ENCODE data around the gene SYF2.

Gene SYF2

GRCh38 chr1:25192154-25192553 is 40.1 kb downstream of the SYF2 start:
- TF ChIP-seq ESRRG (CRISPR knock-in tag; IDR thresholded peaks at IDR 0.05) (no peak), ZNF565 (CRISPR knock-in tag; conservative IDR thresholded peaks at IDR 0.05; ENCODE audit: low read depth) (no peak), ZNF70 (CRISPR knock-in tag; IDR thresholded peaks at IDR 0.05) (no peak), TOX (CRISPR knock-in tag; IDR thresholded peaks at IDR 0.05; ENCODE audit: borderline replicate concordance) (no peak), RARB (CRISPR knock-in tag; IDR thresholded peaks at IDR 0.05) (no peak), POU6F1 (CRISPR knock-in tag; IDR thresholded peaks at IDR 0.05; ENCODE audit: borderline replicate concordance, low read depth) (no peak), ZFP30 (CRISPR knock-in tag; IDR thresholded peaks at IDR 0.05) (no peak), ZNF8 (CRISPR knock-in tag; IDR thresholded peaks at IDR 0.05) (no peak), ZC3H10 (CRISPR knock-in tag; IDR thresholded peaks at IDR 0.05) (no peak), BACH2 (CRISPR knock-in tag; IDR thresholded peaks at IDR 0.05; ENCODE audit: borderline replicate concordance) (no peak), SNAI2 (CRISPR knock-in tag; IDR thresholded peaks at IDR 0.05) (no peak), ARNTL (CRISPR knock-in tag; IDR thresholded peaks at IDR 0.05; ENCODE audit: borderline replicate concordance, low read depth) (no peak), CSRNP3 (CRISPR knock-in tag; IDR thresholded peaks at IDR 0.05) (no peak), ISL1 (CRISPR knock-in tag; IDR thresholded peaks at IDR 0.05) (no peak), GLIS3 (CRISPR knock-in tag; IDR thresholded peaks at IDR 0.05) (no peak), OSR1 (CRISPR knock-in tag; IDR thresholded peaks at IDR 0.05) (no peak)
- TF ChIP-seq, protein P1, sequence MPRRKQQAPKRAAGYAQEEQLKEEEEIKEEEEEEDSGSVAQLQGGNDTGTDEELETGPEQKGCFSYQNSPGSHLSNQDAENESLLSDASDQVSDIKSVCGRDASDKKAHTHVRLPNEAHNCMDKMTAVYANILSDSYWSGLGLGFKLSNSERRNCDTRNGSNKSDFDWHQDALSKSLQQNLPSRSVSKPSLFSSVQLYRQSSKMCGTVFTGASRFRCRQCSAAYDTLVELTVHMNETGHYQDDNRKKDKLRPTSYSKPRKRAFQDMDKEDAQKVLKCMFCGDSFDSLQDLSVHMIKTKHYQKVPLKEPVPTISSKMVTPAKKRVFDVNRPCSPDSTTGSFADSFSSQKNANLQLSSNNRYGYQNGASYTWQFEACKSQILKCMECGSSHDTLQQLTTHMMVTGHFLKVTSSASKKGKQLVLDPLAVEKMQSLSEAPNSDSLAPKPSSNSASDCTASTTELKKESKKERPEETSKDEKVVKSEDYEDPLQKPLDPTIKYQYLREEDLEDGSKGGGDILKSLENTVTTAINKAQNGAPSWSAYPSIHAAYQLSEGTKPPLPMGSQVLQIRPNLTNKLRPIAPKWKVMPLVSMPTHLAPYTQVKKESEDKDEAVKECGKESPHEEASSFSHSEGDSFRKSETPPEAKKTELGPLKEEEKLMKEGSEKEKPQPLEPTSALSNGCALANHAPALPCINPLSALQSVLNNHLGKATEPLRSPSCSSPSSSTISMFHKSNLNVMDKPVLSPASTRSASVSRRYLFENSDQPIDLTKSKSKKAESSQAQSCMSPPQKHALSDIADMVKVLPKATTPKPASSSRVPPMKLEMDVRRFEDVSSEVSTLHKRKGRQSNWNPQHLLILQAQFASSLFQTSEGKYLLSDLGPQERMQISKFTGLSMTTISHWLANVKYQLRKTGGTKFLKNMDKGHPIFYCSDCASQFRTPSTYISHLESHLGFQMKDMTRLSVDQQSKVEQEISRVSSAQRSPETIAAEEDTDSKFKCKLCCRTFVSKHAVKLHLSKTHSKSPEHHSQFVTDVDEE (CRISPR knock-in tag; IDR thresholded peaks at IDR 0.05), result no peak
- TF ChIP-seq, protein P2, sequence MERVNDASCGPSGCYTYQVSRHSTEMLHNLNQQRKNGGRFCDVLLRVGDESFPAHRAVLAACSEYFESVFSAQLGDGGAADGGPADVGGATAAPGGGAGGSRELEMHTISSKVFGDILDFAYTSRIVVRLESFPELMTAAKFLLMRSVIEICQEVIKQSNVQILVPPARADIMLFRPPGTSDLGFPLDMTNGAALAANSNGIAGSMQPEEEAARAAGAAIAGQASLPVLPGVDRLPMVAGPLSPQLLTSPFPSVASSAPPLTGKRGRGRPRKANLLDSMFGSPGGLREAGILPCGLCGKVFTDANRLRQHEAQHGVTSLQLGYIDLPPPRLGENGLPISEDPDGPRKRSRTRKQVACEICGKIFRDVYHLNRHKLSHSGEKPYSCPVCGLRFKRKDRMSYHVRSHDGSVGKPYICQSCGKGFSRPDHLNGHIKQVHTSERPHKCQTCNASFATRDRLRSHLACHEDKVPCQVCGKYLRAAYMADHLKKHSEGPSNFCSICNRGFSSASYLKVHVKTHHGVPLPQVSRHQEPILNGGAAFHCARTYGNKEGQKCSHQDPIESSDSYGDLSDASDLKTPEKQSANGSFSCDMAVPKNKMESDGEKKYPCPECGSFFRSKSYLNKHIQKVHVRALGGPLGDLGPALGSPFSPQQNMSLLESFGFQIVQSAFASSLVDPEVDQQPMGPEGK (CRISPR knock-in tag; IDR thresholded peaks at IDR 0.05; ENCODE audit: borderline replicate concordance), result no peak
- ATAC-seq, result no peak

- ATAC-seq, result no peak
Observed at GRCh38 chr1:25190260-25190659, 42.0 kb downstream of the SYF2 start.

More at GRCh38 chr1:25190260-25190659, 42.0 kb downstream of the SYF2 start:
- TF ChIP-seq TOX (CRISPR knock-in tag; IDR thresholded peaks at IDR 0.05; ENCODE audit: borderline replicate concordance) (no peak), ISL1 (CRISPR knock-in tag; IDR thresholded peaks at IDR 0.05) (no peak), ZFP3 (CRISPR knock-in tag; IDR thresholded peaks at IDR 0.05) (no peak), OSR1 (CRISPR knock-in tag; IDR thresholded peaks at IDR 0.05) (no peak), ZNF70 (CRISPR knock-in tag; IDR thresholded peaks at IDR 0.05) (no peak), ZC3H10 (CRISPR knock-in tag; IDR thresholded peaks at IDR 0.05) (no peak), ARNTL (CRISPR knock-in tag; IDR thresholded peaks at IDR 0.05; ENCODE audit: borderline replicate concordance, low read depth) (no peak), CSRNP3 (CRISPR knock-in tag; IDR thresholded peaks at IDR 0.05) (no peak), SNAI2 (CRISPR knock-in tag; IDR thresholded peaks at IDR 0.05) (no peak), ZFP30 (CRISPR knock-in tag; IDR thresholded peaks at IDR 0.05) (no peak), CSDC2 (CRISPR knock-in tag; IDR thresholded peaks at IDR 0.05) (no peak), GLIS3 (CRISPR knock-in tag; IDR thresholded peaks at IDR 0.05) (no peak), ZNF565 (CRISPR knock-in tag; conservative IDR thresholded peaks at IDR 0.05; ENCODE audit: low read depth) (no peak), TCF4 (CRISPR knock-in tag; IDR thresholded peaks at IDR 0.05; ENCODE audit: borderline replicate concordance) (no peak), POU6F1 (CRISPR knock-in tag; IDR thresholded peaks at IDR 0.05; ENCODE audit: borderline replicate concordance, low read depth) (no peak), RARB (CRISPR knock-in tag; IDR thresholded peaks at IDR 0.05) (no peak)
- TF ChIP-seq, protein P3, sequence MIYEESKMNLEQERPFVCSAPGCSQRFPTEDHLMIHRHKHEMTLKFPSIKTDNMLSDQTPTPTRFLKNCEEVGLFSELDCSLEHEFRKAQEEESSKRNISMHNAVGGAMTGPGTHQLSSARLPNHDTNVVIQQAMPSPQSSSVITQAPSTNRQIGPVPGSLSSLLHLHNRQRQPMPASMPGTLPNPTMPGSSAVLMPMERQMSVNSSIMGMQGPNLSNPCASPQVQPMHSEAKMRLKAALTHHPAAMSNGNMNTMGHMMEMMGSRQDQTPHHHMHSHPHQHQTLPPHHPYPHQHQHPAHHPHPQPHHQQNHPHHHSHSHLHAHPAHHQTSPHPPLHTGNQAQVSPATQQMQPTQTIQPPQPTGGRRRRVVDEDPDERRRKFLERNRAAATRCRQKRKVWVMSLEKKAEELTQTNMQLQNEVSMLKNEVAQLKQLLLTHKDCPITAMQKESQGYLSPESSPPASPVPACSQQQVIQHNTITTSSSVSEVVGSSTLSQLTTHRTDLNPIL (CRISPR knock-in tag; IDR thresholded peaks at IDR 0.05; ENCODE audit: low read depth), result no peak
- TF ChIP-seq, protein P1 (CRISPR knock-in tag; IDR thresholded peaks at IDR 0.05), result no peak
